Activated CD4-positive, alpha-beta T cell treated with anti-CD3 and anti-CD28 coated beads, Interleukin-2, amount 10 ng/mL, durations not matched to agents 24 days and 14 days (primary cell): ENCODE data around the gene TEX29. TPM values are rescaled to one million over a fixed set of nuclear protein-coding genes. Genes with fewer than 3 reads are reported as not detected.

ENCODE experiments used
- DNase-seq: peaks from one replicate; pipeline ENCODE4 v3.0.0; 2022
- H3K27ac Mint-ChIP-seq: one replicate; pipeline ENCODE4 v1.8.0; 2022; ENCODE audit warnings: mild to moderate bottlenecking, mixed read lengths
- H3K27me3 Mint-ChIP-seq: one replicate; pipeline ENCODE4 v1.8.0; 2022; ENCODE audit warnings: mixed read lengths
- H3K36me3 Mint-ChIP-seq: one replicate; pipeline ENCODE4 v1.8.0; 2022; ENCODE audit warnings: low read depth, mild to moderate bottlenecking, mixed read lengths
- H3K4me1 Mint-ChIP-seq: one replicate; pipeline ENCODE4 v1.8.0; 2021; ENCODE audit warnings: mixed read lengths
- H3K4me3 Mint-ChIP-seq: one replicate; pipeline ENCODE4 v1.8.0; 2022; ENCODE audit warnings: mild to moderate bottlenecking, moderate library complexity, mixed read lengths
- H3K9me3 Mint-ChIP-seq: one replicate; pipeline ENCODE4 v1.8.0; 2021; ENCODE audit warnings: mixed read lengths
- intact Hi-C: fragments of 100-400 bp; cut with micrococcal nuclease; formaldehyde crosslinking; loops from one replicate; pipeline ENCODE4 v1.15.1; 2023
- total RNA-seq: library from RNA; stranded (reverse); gene quantifications from 2 replicates; pipeline ENCODE4 v1.2.3, GENCODE V29; 2022

TEX29 gene
- total RNA-seq, 1 donor from 2014 or later = 0.51 TPM

GRCh38 chr13:111387945-111388600, 67.6 kb downstream of the TEX29 start:
- Mint-ChIP-seq H3K27me3 (no peaks in the 10 kb centered on the region), H3K4me1 (peaks cover 22% of the 10 kb centered on the region), H3K9me3 (no peaks in the 10 kb centered on the region), H3K27ac (no peak overlapping the region), H3K36me3 (no peaks in the 10 kb centered on the region), H3K4me3 (no peak overlapping the region)
- intact Hi-C loops = no loop called here
- DNase-seq = no peak

DNA sequence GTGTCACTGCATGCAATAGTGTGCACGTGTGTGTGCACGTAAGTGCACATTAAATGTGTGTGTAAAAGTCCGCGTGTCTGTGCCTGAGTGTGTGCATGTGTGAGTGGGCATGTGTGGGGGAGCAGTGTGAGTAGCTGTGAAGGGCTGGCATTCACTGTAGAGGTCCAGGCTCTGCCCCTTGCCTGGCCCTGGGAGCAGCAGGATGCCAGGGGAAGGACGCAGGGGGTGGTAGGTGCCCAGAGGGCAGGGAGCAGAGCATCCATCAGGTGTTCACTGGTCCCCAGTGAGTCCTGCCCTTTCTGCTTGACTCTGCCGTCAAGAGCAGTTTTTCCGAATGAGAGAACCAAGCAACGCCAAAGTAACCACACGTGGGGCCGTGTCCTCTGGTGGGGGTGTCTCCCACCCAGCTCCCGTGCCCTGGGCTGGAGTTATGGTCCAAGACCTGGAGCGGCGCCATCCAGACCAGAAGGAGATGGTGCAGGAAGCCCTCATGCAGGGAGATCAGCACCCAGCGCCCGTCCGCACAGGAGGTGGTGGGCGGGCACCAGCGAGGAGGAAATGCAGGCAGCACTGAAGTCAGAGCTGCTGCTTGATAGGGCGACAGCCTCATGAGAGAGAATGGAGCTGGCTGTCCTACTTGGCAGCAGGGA, 68.5 kb downstream of the TEX29 start:
- no peaks in the 10 kb centered on the region for H3K27me3 Mint-ChIP-seq
- H3K4me1 Mint-ChIP-seq = peaks cover 20% of the 10 kb centered on the region
- H3K36me3 Mint-ChIP-seq = no peaks in the 10 kb centered on the region
- no peak overlapping the region for H3K4me3 Mint-ChIP-seq
- H3K9me3 Mint-ChIP-seq = no peaks in the 10 kb centered on the region
- H3K27ac Mint-ChIP-seq = no peak overlapping the region
- intact Hi-C loops = no loop called here
- DNase-seq = peak; percentile 71

DNA sequence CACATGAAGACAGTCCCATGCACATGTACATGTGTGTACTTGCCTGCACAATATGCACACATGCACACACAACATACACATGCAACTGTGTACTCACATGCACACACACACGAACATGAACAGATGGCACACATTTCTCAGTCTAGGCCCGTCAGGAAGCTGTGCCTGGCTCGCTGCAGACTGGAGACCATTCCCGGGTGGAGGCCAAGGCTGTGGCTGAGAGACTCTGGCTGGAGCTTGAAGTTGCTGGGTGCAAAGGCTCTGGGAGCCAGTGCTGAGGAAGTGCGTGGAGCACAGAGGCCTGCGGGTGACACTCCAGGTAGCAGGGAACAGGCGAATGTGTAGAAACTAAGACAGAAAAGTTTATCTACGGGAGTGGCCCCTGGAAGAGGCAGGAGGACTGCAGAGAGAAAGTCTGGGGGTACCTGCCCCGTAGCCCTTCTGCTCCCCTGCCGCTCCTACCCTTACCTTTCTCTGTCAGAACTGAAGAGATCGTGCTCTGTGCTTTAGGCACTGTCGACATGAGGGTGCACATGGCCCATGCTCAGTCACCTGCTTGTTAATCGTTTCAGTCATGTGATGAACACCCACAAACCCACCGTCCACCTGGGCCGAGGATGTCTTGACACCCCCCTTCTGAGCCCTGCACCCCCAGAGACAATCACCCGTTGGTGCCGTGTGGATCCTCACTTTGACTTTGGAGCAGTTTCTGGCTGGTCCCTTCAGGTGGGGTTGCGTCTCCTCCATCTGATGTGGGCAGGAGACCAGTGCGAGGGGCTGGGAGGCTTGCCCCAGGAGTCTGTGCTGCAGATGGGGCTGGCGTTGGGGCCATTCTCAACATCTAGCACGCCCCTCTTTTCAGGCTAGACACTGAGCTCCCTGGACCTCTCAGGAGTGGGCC, 69.4 kb downstream of the TEX29 start:
- Mint-ChIP-seq H3K36me3 (no peaks in the 10 kb centered on the region), H3K4me1 (peaks cover 12% of the 10 kb centered on the region), H3K27ac (no peak overlapping the region), H3K4me3 (no peak overlapping the region), H3K27me3 (no peaks in the 10 kb centered on the region), H3K9me3 (no peaks in the 10 kb centered on the region)
- intact Hi-C loops = no loop called here
- DNase-seq = no peak

- Mint-ChIP-seq H3K4me1 (peaks cover 7% of the 10 kb centered on the region), H3K27ac (no peak overlapping the region), H3K36me3 (no peaks in the 10 kb centered on the region), H3K4me3 (no peak overlapping the region), H3K9me3 (no peaks in the 10 kb centered on the region), H3K27me3 (no peaks in the 10 kb centered on the region)
- intact Hi-C loops = no loop called here
- no peak for DNase-seq
Observed at GRCh38 chr13:111390522-111391270, 70.3 kb downstream of the TEX29 start.

DNA sequence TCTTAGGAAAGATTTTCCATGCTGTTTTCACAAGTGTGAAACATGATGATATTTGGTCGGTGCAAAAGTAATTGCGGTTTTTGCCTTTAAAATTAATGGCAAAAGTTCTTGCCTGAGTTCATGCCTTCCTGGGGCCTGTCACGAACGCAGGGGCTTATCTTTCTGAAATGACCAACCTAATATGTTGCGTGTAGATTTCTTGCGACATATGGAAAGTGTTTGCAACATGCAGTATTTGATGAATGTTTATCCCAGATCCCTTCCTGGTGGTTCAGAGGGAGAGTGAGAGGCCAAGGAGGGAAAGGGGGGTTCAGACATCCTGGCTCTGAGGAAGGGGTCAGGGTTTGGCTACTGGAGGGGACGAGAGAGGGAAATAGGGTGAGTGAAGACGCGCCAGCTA, 72.0 kb downstream of the TEX29 start:
- Mint-ChIP-seq H3K36me3 (no peaks in the 10 kb centered on the region), H3K4me1 (peaks cover 7% of the 10 kb centered on the region), H3K27me3 (no peaks in the 10 kb centered on the region), H3K27ac (no peak overlapping the region), H3K4me3 (no peak overlapping the region), H3K9me3 (no peaks in the 10 kb centered on the region)
- no peak for DNase-seq
- intact Hi-C loops = no loop called here

- H3K4me3 Mint-ChIP-seq = no peak overlapping the region
- H3K9me3 Mint-ChIP-seq = no peaks in the 10 kb centered on the region
- no peaks in the 10 kb centered on the region for H3K27me3 Mint-ChIP-seq
- H3K4me1 Mint-ChIP-seq = peaks cover 7% of the 10 kb centered on the region
- intact Hi-C loops = no loop called here
- H3K27ac Mint-ChIP-seq = no peak overlapping the region
- no peaks in the 10 kb centered on the region for H3K36me3 Mint-ChIP-seq
- DNase-seq = no peak
Observed at GRCh38 chr13:111393221-111393790, 72.9 kb downstream of the TEX29 start.

Other genes with a start within 250 kb of the TEX29 start
- gene ARHGEF7, start 205.3 kb upstream of the TEX29 start, total RNA-seq = 69.3 and 72.3 TPM in 2 replicates